ENCODE data around the gene COL25A1.

COL25A1 gene

DNA sequence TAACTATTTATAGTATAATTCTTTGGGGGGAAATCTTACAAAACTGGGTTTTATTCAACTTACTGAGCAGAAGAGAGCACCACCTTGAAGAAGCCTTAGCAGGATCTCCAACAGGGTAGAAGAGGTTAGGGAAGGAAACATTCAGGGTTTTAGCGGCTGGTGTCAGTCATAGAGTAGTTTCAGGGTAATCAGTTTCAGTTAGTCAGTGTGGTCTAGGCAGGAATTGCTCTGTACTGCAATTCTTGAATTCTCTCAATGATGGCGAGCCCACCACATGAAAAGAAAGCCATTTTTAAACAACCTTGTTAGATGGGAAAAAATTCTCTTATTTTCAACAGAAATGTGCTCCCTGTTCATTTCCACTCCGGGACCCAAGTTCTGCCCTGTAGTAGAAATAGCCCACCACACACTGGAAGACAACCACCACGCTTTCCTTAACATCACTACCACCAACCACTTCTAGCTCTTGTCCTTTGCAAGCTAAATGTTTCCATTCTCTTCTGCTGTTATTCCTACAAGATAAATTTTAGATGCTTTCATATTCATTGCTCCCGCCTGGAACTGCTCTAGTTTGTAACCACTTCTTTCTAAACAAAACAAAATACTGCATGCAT lies 25.9 kb downstream of the COL25A1 start:
- TF ChIP-seq EZH2phosphoT487 (IDR thresholded peaks at IDR 0.05; ENCODE audit: low read depth): no peak
- TF ChIP-seq, protein P1, sequence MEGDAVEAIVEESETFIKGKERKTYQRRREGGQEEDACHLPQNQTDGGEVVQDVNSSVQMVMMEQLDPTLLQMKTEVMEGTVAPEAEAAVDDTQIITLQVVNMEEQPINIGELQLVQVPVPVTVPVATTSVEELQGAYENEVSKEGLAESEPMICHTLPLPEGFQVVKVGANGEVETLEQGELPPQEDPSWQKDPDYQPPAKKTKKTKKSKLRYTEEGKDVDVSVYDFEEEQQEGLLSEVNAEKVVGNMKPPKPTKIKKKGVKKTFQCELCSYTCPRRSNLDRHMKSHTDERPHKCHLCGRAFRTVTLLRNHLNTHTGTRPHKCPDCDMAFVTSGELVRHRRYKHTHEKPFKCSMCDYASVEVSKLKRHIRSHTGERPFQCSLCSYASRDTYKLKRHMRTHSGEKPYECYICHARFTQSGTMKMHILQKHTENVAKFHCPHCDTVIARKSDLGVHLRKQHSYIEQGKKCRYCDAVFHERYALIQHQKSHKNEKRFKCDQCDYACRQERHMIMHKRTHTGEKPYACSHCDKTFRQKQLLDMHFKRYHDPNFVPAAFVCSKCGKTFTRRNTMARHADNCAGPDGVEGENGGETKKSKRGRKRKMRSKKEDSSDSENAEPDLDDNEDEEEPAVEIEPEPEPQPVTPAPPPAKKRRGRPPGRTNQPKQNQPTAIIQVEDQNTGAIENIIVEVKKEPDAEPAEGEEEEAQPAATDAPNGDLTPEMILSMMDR (IDR thresholded peaks at IDR 0.05; ENCODE audit: low read depth, low read length): no peak
- Histone ChIP-seq H3K79me2 (ENCODE audit: low read length) (no peaks in the 10 kb centered on the region), H3K4me1 (ENCODE audit: low read length) (peaks cover 41% of the 10 kb centered on the region), H3K4me2 (ENCODE audit: low read length) (peak overlapping the region; percentile 30), H3K27me3 (ENCODE audit: low read depth, low read length) (no peaks in the 10 kb centered on the region), H2AFZ (ENCODE audit: low read depth, low read length) (no peak overlapping the region), H3K4me3 (ENCODE audit: low read length) (no peak overlapping the region), H3K9ac (ENCODE audit: low read length) (no peak overlapping the region), H4K20me1 (ENCODE audit: insufficient read depth, low read length) (no peaks in the 10 kb centered on the region), H3K9me3 (ENCODE audit: insufficient read depth, low read length) (no peaks in the 10 kb centered on the region), H3K27ac (ENCODE audit: low read length) (no peak overlapping the region; the same call in 1 of the 2 replicates), H3K36me3 (replicated peaks; ENCODE audit: low read depth, low read length) (no peaks in the 10 kb centered on the region)

DNA sequence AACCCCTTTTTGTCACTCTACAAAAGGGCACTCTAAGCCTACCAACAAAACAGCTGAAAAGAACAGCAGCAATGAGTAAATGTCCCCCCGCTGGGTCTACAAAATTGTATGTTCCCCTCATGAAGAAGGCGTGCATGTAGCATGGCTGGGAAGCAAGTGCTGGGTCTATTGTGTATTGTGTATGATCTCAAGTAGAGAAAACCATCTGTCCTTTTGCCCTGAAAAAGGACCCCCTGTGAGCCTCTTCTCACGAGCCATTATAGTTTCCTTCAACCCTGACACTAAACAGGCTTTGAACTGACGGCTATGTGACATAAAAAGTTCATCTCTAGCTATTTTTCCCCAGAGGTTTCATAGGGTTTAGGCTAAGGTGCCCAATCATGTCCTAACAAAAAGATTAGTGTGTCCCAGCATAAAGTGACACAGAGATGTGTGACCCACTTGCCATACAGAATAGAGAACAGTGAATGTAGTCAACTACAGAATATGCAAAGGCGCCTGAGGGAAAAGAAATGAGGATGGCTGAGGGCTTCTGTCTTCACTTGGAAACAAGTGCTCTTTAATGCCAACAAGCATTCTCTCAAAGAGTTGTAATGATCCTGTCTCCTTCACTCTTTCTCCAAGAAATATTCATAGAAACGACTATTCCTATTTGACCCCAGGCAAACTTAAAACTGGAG lies 27.3 kb downstream of the COL25A1 start:
- Histone ChIP-seq H3K4me1 (ENCODE audit: low read length) (peaks cover 38% of the 10 kb centered on the region), H3K36me3 (replicated peaks; ENCODE audit: low read depth, low read length) (no peaks in the 10 kb centered on the region), H3K4me2 (ENCODE audit: low read length) (peak overlapping the region; percentile 27), H4K20me1 (ENCODE audit: insufficient read depth, low read length) (no peaks in the 10 kb centered on the region), H3K79me2 (ENCODE audit: low read length) (no peaks in the 10 kb centered on the region), H3K9me3 (ENCODE audit: insufficient read depth, low read length) (no peaks in the 10 kb centered on the region), H3K9ac (ENCODE audit: low read length) (no peak overlapping the region), H3K4me3 (ENCODE audit: low read length) (no peak overlapping the region), H2AFZ (ENCODE audit: low read depth, low read length) (0 out of 2 replicates have a peak overlapping the region, but pooled peaks have one; percentile 22), H3K27ac (ENCODE audit: low read length) (no peak overlapping the region), H3K27me3 (ENCODE audit: low read depth, low read length) (no peaks in the 10 kb centered on the region)
- no peak for TF ChIP-seq EZH2phosphoT487 (IDR thresholded peaks at IDR 0.05; ENCODE audit: low read depth)
- TF ChIP-seq, protein P1 (IDR thresholded peaks at IDR 0.05; ENCODE audit: low read depth, low read length): no peak

DNA sequence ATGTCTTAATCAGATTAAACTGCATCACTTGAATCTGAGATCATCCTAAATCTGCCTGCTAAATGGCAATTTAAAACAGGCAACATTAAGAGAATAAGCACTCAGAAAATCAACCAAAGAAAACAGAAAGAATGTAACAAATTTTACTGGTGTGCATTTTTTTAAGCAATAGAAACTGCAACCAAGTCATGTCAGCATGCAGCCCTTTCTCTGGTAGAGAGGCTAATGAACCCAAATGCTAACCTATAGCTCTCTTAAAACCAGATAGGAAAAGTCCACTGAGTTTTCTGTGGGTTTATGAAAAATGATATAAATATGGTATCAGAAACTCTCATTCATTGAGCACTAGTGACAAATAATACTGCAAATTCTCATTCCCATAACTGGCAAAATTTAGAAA lies 35.6 kb downstream of the COL25A1 start:
- no peak overlapping the region for H3K27ac ChIP-seq (ENCODE audit: low read length)
- H3K9ac ChIP-seq (ENCODE audit: low read length): no peak overlapping the region
- no peak overlapping the region for H2AFZ ChIP-seq (ENCODE audit: low read depth, low read length)
- H3K27me3 ChIP-seq (ENCODE audit: low read depth, low read length): no peaks in the 10 kb centered on the region
- no peaks in the 10 kb centered on the region for H3K4me1 ChIP-seq (ENCODE audit: low read length)
- no peak overlapping the region for H3K4me3 ChIP-seq (ENCODE audit: low read length)
- H3K79me2 ChIP-seq (ENCODE audit: low read length): no peaks in the 10 kb centered on the region
- H3K4me2 ChIP-seq (ENCODE audit: low read length): no peak overlapping the region
- no peaks in the 10 kb centered on the region for H4K20me1 ChIP-seq (ENCODE audit: insufficient read depth, low read length)
- H3K36me3 ChIP-seq (replicated peaks; ENCODE audit: low read depth, low read length): no peaks in the 10 kb centered on the region
- H3K9me3 ChIP-seq (ENCODE audit: insufficient read depth, low read length): no peaks in the 10 kb centered on the region
- TF ChIP-seq, protein P1 (IDR thresholded peaks at IDR 0.05; ENCODE audit: low read depth, low read length): no peak
- no peak for TF ChIP-seq EZH2phosphoT487 (IDR thresholded peaks at IDR 0.05; ENCODE audit: low read depth)

DNA sequence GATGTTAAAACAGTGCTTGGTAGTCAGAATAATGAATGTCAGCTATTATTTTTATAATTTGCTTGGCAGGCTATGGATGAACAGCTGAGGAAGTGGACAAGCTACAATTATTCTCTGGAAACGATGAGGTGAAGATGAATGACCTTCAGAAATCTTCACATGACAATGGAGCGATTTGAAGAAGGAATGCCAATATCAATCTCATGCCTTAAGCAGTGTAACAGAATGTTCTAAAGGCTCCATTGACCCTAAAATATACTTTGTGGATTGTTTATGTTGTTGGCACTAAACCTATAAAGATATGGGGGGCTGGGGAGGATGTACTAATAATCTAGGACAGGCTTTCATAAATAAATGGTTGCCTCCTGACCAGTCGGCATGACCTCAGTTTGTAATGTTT lies 36.2 kb downstream of the COL25A1 start:
- Histone ChIP-seq H4K20me1 (ENCODE audit: insufficient read depth, low read length) (no peaks in the 10 kb centered on the region), H3K4me2 (ENCODE audit: low read length) (no peak overlapping the region), H2AFZ (ENCODE audit: low read depth, low read length) (no peak overlapping the region), H3K27me3 (ENCODE audit: low read depth, low read length) (no peaks in the 10 kb centered on the region), H3K36me3 (replicated peaks; ENCODE audit: low read depth, low read length) (no peaks in the 10 kb centered on the region), H3K4me3 (ENCODE audit: low read length) (no peak overlapping the region), H3K79me2 (ENCODE audit: low read length) (no peaks in the 10 kb centered on the region), H3K27ac (ENCODE audit: low read length) (no peak overlapping the region), H3K9ac (ENCODE audit: low read length) (no peak overlapping the region), H3K9me3 (ENCODE audit: insufficient read depth, low read length) (no peaks in the 10 kb centered on the region), H3K4me1 (ENCODE audit: low read length) (no peaks in the 10 kb centered on the region)
- TF ChIP-seq, protein P1 (IDR thresholded peaks at IDR 0.05; ENCODE audit: low read depth, low read length): no peak
- no peak for TF ChIP-seq EZH2phosphoT487 (IDR thresholded peaks at IDR 0.05; ENCODE audit: low read depth)
